Breast epithelium (tissue), 3 donors: ENCODE results near the gene ZNF57.

ENCODE experiments used
- POLR2A ChIP-seq: fragments of 450-650 bp; IDR thresholded peaks from one replicate; pipeline ENCODE4 v1.6.1; 2016; ENCODE audit warnings: antibody characterized with exemption, mild to moderate bottlenecking, moderate library complexity
- TF ChIP-seq, protein P1 (sequence below), 3 donors: fragments of 450-650 bp; IDR thresholded peaks; one replicate each; pipeline ENCODE4 v1.5.1; 2016 to 2017; ENCODE audit warnings: antibody characterized with exemption in 3 of 3, mild to moderate bottlenecking in 3 of 3, moderate library complexity in 3 of 3

DNA sequence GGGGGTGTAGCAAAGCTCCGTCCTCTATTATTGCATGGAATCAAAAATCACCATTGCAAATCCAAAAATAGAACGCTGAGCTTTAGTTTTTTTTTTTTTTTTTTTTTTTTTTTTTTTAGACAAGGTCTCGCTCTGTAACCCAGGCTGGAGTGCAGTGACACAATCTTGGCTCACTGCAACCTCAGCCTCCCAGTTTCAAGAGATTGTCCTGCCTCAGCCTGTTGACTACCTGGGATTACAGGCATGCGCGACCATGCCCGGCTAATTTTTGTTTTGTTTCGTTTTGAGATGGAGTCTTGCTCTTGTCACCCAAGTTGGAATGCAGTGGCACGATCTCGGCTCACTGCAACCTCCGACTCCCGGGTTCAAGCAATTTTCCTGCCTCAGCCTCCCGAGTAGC lies 59.4 kb downstream of the ZNF57 start:
- no peak for TF ChIP-seq POLR2A
- TF ChIP-seq, protein P1, sequence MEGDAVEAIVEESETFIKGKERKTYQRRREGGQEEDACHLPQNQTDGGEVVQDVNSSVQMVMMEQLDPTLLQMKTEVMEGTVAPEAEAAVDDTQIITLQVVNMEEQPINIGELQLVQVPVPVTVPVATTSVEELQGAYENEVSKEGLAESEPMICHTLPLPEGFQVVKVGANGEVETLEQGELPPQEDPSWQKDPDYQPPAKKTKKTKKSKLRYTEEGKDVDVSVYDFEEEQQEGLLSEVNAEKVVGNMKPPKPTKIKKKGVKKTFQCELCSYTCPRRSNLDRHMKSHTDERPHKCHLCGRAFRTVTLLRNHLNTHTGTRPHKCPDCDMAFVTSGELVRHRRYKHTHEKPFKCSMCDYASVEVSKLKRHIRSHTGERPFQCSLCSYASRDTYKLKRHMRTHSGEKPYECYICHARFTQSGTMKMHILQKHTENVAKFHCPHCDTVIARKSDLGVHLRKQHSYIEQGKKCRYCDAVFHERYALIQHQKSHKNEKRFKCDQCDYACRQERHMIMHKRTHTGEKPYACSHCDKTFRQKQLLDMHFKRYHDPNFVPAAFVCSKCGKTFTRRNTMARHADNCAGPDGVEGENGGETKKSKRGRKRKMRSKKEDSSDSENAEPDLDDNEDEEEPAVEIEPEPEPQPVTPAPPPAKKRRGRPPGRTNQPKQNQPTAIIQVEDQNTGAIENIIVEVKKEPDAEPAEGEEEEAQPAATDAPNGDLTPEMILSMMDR (IDR thresholded peaks at IDR 0.05), result no peak
